GM18870 (cell line): ENCODE measurements around the gene TP53I11.

Experiments used
- ATAC-seq: cut with Tn5 transposase; IDR thresholded peaks from one replicate; pipeline ENCODE4 v1.9.1; 2021; ENCODE audit warnings: moderate library complexity; ENCODE audit not compliant: unreplicated experiment

Gene TP53I11, protein sequence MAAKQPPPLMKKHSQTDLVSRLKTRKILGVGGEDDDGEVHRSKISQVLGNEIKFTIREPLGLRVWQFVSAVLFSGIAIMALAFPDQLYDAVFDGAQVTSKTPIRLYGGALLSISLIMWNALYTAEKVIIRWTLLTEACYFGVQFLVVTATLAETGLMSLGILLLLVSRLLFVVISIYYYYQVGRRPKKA

DNA sequence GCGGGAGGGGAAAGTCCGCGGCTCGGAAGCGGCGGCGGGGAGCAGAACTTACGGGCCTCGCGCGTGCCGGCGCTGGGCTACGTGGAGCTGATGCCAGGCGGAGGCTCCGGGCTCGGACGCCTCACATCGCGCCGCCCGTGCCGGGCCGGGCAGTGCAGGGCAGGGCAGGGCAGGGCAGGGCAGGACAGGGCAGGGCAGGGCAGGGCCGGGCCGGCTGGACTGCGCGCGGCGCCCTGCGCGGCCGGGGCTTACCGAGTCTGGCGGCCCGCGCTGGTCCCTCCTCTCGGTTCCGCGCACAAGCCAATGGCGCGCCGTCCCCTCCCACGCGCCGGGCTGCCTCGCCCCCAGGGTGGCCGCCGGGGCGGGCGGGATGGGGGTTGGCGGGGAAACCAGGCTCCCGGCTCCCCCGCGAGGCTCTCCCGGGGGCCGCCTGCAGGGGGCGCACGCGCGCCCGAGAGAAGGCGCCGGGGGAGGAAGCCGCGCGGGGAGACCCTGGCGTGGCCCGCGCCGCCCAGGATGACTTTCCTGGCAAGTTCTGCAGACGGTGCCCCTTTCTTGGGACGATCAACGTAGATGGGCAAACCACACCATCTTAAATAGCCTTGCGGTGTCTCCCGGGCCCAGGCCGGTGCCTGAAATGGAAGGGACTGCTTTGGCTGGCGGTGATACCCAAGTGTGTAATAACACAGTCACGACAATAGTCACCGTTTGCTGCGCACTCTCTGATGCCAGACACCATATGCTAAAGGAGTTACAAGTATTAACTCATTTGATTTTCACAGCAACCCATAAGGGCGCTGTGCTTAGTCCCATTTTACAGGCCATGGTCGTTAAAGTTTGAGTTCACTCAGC is at the start of gene TP53I11:
Gene TP53I11, minus strand, starts transcription at position 259 of the 852 bp plus-strand sequence. CDS start 12,548 bp downstream, outside the sequence.
- ATAC-seq, result no peak

DNA sequence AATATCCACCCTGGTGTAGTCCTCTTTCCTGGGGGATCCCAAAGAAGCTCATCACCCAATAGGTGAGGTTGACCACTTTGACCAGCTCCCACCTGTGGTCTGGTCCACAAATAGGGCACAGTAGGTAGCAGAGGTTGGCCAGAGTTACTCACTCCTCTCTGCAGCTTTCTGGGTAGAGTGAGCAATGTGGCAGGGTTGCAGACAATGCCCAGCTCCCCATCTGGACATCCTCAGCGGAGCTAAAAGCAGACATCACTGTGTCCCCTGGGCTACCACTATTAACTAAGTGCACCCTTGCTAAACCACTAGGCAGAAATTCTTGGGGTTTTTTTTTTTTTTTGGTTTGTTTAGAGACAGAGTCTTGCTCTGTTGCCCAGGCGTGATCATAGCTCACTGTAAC is 48.4 kb upstream of the TP53I11 start:
- ATAC-seq, result no peak

DNA sequence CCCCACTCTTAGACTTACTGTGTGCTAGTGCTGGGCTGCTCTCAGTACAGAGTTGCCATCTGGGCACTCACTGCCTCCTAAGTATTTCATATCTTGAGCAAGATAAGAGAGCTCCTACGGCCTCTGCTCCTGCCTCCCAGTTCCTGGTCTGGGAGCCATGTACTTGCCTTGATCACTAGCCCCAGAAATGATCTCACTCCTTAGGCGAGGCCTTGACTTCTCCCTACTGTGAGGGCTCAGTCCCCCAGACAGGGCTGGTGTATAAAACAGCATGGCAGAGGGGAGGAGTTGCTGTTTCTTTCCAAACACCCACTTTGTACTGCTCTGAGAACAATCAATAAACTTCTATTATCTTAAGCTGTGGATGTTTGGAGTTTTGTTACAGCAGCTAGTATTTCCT is 47.4 kb upstream of the TP53I11 start:
- no peak for ATAC-seq

DNA sequence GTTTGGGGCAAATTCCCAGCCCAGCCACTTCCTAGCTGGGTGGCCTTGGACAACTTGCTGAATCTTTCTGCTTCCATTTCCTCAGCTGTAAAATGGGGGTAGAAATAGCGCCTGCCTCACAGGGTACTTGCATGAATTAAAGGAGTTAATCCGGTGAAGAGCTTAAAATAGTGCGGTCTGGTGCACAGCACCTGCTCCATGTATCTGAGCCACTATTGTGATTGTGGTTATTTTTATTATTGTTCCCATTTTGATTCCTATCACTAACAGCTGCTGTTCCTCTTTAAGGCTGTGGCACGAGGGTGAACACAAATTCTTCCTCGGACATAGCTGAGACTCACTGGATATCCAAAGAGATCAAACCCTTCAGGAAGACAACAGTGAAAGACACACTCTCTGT is 46.9 kb upstream of the TP53I11 start:
- no peak for ATAC-seq

DNA sequence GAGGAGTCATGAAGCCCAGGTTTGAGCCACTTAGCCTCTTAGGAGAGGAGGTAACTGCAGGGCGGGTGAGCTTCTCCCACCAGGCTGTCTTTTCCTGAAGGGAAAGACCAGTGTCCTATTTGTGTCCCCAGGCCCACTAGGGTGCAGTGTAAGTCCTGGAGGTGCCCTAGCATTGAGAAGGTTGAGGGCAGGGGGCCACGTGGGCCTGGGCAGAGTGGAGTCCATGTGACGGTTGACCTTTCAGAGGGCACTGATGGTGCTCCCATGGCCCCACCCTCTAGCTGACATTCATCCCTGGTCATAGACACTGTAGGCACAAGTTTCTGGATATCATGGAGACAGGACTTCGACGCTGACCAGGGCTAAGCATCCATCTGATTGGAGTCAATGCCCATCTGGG is 44.1 kb upstream of the TP53I11 start:
- no peak for ATAC-seq

DNA sequence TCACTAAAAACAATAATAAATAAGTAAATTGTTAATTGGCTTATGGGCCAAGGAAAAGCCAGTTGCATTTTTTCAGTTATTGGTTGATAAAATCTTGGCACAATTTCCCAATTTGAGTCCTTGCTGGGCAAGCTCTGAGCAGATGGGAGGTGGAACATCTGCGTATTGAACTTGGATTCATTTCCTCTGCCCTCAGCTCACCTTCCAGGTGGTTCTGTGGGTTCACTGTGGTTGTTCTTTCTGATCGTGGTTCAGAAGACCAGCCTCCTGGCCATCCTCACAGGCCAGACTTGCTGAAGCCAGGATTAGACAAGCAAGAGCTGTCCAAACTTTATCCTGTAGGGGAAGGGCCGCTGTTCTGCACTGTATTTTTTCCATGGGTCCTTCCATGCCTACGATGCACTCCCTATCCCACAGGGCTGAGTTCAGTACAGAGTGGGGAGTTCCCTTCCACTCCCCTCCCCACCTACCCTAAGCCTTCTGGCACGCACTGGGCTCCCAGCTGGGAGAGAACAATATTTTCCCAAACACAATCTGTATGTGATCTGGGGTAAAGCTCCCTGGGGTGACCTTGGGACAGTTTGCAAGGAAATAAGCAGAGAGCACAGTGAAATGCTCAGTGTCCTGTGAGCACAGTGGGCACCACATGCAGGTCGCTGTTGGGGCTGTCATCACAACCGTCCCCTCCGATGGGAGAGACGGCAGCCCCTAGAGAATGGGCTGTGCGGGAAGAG is 43.5 kb upstream of the TP53I11 start:
- ATAC-seq, result no peak

DNA sequence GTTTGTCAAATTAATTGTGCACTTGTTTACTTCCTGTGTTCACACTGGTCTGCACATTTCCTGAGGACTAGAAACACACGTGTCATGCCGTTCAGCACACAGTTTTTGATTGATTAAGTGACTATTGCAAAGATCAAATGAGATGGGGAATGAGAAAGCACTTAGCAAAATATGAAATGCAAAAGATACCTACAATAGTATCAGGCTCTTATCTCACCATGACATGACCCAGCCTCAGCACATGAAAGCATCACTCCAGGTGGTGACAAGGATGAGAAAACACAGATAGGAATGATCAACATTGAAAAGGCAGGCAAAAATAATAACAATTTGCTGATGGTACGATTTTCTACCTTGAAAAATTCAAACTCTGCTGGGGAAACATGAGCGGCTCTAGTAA is 42.1 kb upstream of the TP53I11 start:
- no peak for ATAC-seq

DNA sequence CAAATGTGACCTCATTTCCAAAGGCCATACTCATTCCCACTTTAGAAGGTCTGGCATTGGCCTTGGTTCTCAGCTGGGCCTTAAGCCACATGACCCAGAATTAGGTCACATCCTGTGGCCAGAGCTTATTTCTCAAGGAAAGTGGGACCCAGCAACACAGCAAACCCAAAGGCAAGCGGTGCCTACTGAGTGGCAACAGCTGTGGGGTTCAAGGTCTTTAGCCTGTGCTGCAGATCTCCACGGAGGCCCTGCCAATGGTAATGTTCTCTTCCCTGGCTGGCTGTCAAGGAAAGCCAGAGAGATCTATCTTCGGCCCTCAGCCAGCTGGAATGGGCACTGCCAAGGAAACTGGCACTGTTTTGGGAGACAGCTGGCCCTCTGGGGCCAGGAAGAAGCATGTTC is 41.5 kb upstream of the TP53I11 start:
- ATAC-seq, result no peak

DNA sequence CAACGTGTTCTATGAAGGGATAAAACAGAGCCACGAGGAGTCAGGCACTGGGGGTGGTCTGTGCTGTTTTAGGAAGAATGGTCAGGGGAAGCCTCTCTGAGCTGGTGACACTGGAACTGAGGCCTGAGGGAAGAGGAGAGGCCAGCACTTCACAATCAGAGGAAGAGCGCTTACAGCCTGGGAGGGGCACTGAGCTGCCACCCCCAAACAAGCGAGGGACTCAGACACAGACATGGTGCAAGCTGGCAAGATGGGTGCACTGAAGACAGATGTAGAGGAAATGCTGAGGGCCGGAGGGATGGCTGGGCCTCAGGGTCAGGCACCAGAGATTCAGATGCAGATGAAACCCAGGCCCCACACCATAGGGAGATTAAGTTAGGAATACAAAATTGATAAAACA is 40.0 kb upstream of the TP53I11 start:
- no peak for ATAC-seq

DNA sequence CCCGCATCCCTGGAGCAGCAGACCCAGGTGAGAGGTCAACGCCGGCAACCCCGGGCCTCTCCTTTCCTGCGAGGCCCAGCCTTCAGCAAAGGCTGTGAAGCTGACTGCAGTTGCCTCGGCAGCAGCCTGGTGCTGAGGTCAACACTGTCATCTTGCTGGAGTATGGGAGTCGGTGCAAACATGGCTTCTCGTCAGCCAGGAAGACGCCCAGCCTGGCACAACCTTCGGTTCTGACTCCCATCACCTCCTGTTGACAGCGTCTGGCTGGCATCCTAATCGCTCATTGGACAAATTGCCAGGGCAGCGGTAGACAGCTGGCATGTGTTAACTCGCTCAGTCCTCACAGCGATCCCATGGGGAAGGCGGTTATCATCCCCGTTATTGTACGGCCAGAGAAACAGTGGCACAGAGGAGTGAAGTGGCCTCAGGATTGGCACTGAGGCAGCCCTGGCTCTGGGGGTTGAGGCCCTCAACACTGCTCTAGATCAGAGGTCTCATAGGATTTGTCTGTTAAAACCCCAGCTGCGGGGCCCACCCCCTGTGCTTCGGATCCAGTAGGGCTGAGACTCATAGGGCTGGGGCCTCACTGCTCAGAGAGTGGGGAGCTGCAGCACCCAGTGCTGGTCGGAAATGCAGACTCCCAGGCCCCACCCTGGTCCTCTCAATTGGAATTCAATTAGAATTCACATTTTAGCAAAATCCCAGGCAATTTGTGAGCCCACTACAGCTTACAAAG is 39.3 kb upstream of the TP53I11 start:
- no peak for ATAC-seq

DNA sequence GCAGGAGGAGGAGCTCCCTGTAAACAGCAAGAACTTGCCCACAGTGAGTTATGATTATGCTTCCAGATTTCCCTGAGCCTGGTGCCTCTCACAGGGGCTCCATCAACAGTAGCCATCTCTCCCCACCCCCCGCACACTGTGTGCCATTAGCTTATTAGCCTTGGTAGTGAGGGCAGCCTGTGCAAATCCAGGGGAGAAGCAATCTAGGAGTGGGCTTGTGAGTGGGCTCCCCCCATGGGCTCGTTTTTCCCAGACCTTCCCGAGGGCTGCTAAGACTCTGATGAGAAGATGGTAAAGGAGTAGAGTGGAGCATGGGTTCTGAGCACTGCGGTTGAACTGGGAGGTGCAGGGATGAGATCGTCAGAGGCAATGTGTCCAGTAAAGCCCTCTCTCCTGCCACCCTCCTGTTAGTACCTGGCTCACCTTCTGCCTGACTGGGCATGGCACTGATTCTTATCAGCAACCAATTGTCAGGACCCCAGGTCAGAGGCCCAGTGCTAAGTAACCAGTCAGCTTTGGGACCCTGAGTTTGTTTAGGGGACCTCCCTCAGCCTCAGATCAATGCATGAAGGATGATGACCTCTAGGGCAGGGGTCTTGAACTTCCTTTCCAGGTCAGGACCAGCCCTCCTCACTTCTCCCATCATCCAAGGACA is 38.4 kb upstream of the TP53I11 start:
- no peak for ATAC-seq

DNA sequence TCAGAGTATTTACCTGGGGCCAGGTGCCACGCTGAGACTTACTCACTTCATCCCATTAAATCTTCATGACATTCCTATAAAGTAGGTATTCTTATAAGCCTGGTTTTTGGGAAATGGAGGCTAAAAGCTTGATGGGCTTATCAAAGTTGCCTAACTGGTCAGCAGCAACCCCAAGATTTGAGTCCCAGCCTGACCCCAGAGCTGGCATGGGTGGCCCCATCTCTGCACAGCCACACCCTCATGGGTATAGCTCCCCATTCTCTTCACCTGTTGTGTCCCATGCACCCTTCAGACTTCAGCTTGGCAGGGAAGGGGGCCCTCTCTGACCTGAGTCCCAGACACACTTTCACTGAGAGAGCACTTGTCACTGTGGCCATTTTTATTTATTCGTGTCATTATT is 37.4 kb upstream of the TP53I11 start:
- ATAC-seq, result no peak

DNA sequence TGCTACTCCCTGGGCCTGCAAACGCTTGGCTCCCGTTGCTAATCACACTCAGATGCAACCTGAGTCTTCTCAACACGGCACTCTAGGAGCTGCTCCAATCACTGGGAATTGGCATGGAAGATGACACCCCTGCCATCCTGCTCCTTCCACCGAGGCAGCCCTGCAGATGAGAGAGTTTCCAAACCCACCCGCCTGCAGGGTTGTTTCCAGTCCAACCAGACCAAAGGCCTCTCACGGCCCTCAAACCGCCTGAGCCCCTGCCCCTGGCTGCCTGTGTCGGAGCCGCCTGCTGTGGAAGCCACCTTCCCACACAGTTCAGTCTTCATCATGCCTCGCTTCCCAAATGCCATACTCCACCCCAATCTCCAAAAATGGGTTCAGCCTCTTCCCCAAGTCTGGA is 36.8 kb upstream of the TP53I11 start:
- ATAC-seq, result no peak

DNA sequence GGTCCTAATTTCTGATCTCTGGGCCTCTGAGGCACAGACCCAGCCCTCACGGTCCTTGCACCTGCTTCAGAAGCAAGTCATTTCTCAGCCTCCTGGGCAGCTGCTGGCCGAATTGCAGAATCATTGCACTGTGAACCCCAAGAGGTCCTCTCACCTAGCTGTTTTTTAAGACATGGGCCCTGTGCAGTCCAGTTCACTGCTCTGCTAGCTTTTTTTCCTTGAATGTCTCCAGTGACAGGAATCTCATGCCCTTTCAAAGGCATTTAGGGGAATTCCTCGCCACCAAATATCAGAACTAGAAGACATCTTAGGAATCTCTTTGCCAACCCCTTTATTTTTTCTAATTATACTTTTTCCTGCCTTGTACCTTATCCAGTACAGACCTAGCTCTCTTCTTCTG is 35.6 kb upstream of the TP53I11 start:
- ATAC-seq, result no peak

DNA sequence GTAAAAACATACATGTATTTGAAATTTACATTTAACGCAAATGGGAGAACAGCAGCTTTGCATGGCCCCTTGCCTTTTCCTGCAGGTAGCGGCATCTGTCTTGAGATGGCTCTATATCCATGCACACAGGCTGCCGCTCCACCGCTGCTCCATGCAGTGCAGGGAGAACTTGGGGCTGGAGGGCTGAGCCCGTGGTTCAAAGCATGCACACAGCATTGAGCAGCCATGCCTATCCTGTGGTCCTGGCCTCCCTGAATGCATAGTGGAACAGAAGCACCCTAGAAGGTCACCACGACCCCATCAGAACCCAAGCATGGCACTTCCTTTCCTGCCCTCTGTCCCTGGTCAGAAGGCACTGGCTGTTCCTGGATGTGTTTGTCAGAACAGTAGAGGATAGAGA is 35.0 kb upstream of the TP53I11 start:
- ATAC-seq, result no peak

DNA sequence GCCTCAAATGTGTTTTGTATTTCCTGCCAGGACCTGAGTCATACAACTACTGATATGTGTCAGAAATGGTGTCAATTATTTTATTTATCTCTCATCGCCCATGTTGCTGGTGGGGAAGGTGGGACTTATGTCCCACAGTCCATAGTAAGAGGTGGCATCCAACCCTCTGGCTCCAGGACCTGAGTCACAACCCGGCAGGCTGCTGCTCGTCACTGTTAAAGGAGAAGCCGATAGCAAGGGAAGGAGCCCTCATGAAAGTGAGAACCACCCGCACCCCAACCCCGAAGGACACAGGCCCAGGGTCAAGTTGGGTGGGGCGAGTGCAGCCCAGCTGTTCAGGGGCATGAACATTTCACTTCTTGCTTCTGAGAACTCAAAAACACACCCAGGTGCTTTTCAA is 33.1 kb upstream of the TP53I11 start:
- no peak for ATAC-seq

DNA sequence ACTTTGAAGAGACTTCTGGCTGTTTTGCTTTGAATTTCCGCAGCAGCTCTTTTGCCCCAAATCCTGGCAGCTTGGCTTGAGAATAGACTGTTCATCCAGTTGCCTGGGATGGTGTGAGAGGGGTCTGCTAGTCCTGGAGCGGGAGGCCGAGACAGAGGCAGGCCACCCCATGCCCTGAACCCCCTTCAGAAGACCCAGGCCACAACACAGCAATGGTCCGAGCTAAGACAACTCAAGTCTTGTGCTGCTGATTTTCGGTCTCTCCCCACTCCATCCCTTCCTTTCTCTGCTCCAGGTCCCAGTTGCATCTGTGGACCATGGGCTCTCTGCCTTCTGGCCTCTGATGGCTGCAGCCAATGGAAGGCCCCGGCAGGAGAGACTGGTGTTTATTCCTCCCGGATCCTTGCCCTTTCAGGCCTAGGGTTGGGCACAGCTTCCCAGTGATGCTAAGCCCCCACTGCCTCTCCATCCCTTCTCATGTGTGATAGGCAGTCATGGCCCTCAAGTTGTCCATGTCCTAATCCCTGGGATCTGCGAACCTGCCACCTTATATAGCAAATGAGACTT is 31.9 kb upstream of the TP53I11 start:
- ATAC-seq, result no peak

DNA sequence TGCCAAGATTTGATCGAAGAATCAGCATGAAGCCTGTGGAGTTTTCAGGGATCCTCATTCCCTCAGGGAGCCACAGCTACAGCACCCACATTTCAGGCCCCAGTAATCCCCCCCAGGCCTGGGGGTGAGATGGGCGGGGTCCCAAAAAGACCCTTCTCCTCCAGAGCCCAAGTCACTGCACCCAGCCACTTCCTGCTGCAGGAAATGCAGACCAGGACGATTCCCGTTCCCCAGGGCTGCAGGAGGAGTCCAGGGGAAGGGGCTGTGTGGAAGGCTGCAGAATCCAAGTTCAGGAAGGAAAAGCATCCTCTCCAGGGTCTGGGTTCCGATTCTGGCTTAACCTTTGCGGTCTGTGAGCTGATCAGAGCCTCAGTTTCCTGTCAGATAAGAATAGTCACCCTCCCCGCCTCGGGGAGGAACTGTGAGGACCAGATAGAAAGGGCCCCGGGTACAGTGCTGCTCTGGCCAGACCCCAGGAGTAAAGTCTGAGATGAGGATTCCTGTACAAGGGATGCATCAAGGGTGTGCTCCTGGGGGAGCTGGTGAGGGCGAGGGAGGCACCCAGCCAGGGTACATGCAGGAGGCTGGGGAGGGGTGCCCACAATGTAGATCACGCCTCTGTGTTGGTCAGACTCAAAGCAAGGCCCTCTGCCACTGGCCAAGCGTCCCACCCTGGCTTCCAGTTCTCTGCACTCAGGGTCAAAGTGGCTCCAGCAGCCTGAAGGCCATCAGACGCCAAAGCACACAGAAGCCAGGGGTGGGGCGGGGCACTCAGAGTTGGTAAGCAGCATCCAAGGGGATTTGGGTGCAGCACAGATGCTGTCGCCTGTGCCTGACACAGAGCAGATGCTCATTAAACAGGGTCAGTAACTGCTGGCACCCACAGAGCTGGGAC is 30.1 kb upstream of the TP53I11 start:
- no peak for ATAC-seq
